Middle frontal gyrus (tissue), 1 donor: Measurements from ENCODE around the gene KCNIP3.
"Not testable (repeated sequence)": the region's sequence is repeated elsewhere in the genome, so short reads cannot be mapped to it uniquely, and the experiment has no call there.

Experiments used
- DNase-seq: peaks from one replicate; pipeline ENCODE4 v3.0.0-alpha.2; 2015; ENCODE audit warnings: low spot score; ENCODE audit errors: extremely low spot score

KCNIP3 gene

DNA sequence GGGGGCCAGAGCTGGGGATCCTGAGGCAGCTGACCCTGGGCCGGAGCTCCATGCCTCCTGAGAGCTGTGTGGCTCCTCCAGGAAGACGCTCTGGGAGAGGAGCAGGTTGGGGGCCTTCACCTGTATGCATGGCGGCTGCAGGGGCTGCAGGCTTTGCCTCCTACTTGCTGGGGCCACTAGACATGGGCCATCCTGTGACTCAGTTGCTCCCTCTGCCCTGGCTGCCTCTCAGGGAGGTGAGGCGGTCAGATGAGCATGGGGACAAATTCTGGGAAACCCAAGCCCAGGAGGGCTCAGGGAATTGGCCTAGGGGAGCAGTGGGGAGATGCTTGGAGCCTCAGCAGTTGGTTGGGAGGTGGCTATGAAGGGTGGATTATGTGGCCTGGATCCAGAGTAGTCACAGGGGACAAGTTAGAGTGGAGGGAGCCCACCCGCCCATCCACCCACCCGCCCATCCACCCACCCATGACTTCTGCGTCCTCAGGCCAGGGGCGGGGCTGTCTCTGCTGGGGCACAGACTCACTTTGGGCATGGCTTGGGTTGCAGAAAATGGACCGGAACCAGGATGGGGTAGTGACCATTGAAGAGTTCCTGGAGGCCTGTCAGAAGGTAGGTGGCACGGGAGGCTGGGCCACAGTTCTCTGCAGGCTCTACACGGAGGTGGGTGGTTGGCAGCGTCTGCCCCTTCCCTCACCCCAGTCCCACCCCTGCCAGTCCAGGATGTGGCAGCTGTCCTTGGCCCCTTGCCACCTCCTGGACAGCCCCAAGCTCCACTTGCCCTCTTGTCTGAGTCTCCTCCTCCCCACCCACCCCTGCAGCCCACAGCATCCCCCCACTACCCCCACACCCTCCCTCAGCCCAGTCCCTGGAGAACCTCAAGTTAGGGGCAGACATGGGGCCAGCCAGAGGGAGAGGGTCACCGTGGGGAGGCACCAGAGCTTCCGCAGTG, 85.8 kb downstream of the KCNIP3 start:
- DNase-seq: no peak

DNA sequence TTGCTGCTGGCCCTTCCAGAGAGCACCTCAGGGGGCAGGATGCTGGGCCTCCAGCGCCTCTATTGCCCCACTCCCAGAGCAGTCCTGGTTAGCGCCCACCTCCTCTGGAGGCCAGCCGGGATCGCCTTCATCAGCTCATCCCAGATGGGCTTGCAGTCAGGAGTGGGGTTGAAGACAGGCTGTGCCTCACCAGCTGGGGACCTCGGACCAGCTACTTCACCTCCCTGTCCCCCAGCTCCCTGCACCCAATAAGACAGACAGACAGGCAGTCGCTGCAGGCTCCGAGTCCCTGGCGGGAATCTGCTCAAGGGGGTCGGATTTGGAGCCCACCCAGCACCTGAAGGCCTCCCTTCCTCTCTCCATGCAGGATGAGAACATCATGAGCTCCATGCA, 86.5 kb downstream of the KCNIP3 start:
- no peak for DNase-seq

DNA sequence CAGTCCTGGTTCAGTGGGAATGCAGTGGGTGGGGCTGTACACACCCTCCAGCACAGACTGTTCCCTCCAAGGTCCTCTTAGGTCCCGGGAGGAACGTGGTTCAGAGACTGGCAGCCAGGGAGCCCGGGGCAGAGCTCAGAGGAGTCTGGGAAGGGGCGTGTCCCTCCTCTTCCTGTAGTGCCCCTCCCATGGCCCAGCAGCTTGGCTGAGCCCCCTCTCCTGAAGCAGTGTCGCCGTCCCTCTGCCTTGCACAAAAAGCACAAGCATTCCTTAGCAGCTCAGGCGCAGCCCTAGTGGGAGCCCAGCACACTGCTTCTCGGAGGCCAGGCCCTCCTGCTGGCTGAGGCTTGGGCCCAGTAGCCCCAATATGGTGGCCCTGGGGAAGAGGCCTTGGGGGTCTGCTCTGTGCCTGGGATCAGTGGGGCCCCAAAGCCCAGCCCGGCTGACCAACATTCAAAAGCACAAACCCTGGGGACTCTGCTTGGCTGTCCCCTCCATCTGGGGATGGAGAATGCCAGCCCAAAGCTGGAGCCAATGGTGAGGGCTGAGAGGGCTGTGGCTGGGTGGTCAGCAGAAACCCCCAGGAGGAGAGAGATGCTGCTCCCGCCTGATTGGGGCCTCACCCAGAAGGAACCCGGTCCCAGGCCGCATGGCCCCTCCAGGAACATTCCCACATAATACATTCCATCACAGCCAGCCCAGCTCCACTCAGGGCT, 87.9 kb downstream of the KCNIP3 start:
- no peak for DNase-seq

DNA sequence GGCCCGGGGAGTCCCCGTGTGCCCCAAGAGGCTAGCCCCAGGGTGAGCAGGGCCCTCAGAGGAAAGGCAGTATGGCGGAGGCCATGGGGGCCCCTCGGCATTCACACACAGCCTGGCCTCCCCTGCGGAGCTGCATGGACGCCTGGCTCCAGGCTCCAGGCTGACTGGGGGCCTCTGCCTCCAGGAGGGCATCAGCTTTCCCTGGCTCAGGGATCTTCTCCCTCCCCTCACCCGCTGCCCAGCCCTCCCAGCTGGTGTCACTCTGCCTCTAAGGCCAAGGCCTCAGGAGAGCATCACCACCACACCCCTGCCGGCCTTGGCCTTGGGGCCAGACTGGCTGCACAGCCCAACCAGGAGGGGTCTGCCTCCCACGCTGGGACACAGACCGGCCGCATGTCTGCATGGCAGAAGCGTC, 88.4 kb downstream of the KCNIP3 start:
- DNase-seq: no peak

DNA sequence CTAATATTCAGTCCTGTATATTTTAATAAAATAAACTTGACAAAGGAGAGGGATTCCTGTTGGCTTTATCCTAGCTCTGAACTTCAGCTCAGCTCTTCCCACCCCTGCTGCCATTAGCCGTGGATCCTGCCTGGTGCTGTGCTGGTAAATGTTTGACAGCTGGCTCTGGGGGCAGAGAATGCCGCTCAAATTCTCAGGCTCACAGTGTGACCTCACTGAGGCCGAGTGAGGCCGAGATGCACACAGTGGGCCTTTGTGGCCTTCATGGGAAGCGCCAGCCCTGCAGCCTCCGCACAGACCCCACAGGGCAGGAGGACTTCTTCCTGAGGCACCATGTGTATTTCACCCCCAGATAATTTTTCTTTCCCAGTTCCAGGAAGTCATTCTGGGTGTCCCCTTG, 88.9 kb downstream of the KCNIP3 start:
- DNase-seq: no peak

DNA sequence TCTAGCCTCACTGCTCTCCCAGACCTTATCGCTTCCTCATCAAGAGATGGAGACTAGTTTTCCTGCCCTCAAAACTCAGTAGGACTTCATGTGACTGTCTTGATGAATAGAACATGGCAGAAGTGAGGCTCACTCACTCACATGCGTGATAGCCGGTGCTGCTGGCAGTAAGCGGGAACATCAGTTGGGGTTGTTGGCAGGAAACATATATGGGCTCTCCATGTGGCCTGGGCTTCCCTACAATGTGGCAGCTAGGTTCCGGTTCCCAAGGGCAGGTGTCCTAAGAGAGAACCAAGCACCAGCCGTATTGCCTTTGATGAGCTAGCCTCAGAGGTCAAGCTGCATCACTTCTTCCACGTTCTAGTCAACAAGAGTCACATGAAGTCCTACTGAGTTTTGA, 90.2 kb downstream of the KCNIP3 start:
- DNase-seq: no peak

DNA sequence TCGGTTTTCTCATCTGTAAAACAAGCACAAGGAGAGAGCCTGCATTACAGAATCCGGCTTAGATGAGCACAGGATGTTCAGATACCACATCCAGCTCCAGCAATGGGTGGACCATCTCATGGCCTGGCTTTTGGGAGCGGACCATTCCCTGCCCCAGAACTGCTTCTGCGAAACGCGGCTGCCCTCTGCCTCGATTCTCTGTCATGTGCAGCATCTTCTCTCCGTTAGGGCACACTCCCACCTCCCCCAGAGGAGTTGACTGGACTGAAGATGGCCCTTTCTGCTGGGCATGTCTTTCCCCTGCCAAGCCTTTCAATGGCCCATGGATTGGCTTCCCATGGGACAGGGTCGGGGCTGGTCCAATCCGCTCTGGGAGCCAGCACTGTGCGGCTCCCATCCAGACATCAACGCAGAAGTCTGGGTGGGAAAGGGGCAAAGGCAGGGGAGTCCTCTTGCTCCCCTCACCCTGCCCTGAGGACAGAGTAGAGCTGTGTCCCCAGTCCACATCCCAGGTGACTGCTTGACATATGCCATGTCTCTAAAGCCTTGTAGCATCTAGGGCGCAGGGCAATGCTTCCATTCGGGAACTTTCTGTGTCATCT, 91.0 kb downstream of the KCNIP3 start:
- no peak for DNase-seq

DNA sequence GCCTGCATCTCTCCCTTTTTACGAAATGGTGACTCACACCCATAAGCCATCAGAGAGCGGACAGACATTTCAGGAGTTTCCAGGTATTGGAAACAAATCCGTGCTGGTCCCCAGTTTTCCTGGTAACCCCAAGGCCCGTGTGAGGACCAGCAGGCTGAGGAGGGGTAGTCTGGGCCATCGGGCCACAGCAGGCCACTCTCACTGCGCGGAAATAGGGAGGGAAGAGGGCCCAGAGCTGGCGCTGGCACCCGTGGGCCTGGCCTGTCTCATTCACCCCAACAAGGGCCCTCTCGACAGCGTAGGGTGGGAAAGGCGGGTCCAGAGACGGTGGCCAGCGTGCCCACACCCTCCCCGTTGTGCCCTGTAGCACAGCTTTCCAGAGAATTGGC, 91.7 kb downstream of the KCNIP3 start:
- no peak for DNase-seq

DNA sequence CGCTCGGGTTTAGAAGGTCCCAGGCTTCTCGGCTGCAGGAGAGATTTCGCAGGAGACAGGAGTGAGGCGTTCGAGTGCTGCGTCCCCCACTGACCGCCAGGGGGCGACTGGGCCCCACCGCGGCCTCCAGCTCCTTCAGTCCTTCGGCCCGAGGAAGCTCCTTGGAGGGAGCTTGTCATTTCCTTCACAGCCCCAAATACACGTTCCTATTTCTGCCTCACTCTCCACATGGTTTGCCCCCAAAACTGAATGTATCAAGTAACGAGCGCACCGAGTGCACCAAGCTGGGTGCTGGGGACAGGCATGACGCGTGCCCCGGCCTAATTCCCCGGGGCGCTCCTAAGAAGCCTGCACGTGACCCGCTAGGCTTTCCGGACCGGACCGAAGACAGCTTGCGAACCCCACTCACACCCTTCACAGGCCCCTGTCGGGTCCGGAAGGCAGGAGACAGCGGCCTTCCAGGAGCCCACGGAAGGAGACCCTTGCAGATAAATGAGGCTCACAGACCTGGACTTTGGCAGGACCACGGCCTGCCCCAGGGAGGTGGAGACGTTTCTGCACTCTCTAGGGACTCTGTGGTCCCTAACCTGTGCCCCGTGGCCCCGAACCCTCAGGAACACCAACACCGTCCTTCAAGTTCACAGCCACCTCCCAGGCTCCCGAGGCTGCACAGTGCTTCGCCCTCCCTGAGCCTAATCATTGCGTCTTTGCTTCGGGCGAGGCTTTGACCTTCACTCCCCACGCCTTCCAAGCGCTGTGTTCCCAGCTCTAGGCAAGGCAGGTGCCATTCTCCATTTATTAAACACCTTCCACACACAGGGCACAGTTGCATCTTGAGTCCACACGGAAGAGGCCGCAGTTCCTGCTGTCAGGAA, 92.3 kb downstream of the KCNIP3 start:
- DNase-seq: peak; percentile 56

DNA sequence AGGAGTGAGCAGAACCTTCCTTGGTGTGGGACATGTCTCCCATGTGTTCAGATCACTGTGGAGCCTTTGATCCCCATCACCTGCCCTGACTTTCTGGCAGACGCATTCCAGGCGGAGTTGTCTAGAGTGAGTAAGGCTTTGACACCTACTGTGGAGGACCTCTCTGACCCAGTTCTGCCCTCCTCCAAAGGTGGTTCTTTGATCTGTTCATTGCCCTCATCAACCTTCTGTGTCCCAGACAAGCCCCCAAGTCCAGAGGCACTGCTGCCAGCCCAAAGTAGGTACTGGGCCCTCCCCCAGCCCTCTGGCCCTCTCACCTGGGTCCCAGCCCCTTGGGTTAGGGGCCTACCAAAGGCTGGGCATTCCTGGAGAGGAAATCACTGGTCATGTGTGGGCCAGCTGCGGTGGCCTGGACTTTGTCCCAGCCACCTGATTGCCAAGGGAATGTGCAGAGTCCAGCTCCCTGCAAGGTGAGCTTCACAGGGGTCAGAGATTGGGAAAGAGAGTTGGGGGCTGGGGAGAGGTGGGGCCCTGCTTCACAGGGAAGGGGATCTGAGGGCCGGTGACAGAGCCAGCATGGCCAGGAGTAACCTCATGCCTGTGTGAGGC, 93.2 kb downstream of the KCNIP3 start:
- DNase-seq: no peak

DNA sequence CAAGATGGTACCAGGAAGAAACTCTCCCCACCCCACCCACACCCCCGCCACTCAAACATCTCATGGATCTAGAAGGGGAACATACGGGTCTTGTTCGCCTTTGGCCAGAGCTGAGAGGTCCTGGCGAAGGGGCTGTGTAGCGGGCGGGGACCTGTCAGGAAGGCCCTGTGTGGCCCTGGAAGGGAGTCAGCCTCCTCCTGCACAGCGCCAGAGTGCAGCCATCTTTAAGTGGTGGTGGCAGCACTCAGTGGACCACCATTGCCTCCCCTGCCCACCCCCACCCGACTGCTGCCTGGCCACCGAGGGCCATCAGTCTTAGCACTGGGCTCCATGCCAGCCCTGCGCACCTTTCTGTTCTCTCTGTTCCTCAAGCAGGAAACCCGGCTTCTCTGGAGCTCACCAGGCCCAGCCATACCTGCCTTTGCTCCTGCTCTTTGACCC, 93.8 kb downstream of the KCNIP3 start:
- DNase-seq: no peak

DNA sequence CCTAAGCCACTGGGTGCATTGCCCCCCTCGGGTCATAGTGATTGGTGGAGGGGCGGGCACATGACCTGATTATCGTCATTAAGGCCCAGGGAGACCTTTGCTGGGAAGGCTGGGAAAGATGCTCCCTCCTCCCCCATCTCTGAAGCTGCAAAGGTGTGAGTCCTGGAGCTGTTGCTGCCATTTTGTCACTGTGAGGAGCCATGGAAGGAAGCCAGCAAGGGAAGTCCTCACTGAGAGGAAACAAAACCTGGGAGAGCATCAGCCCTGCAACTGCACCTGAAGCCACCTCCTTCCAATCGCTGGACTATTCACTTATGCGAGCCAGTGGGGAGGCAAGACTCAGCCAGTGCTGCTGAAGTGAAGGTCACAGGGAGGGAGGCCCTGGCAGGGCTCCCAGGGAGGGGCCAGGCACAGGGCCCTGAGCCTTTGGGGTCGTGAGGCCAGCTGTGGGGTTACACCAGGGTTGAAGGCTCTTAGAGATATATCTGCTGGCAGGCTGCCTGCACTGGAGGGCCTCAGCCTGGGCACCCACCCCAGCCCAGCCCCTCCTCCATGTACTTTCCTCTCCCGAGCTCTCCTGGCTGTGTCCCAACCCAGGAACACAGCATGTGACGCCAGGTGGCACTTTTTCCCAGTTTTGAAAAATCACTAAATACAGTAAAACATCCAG, 94.6 kb downstream of the KCNIP3 start:
- DNase-seq: no peak

DNA sequence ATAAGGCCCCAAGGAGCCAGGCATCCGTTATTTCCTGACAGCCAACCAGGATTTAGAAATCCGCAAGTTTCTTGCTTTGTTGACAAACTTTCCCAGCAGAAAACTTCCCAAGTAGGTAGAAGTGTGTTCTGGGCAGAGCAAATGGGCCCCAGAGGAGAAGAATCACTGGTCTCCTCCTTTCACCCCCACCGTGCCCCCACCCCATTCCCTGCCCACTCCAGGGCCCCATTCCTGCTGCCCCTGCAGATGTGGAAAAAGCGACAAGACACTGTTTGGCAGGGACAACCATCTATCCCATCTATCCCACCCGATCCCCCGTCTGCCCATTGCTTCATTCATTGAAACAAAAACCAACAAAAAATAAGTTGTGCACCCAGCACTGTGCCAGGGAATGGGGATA, 95.2 kb downstream of the KCNIP3 start:
- DNase-seq: no peak

DNA sequence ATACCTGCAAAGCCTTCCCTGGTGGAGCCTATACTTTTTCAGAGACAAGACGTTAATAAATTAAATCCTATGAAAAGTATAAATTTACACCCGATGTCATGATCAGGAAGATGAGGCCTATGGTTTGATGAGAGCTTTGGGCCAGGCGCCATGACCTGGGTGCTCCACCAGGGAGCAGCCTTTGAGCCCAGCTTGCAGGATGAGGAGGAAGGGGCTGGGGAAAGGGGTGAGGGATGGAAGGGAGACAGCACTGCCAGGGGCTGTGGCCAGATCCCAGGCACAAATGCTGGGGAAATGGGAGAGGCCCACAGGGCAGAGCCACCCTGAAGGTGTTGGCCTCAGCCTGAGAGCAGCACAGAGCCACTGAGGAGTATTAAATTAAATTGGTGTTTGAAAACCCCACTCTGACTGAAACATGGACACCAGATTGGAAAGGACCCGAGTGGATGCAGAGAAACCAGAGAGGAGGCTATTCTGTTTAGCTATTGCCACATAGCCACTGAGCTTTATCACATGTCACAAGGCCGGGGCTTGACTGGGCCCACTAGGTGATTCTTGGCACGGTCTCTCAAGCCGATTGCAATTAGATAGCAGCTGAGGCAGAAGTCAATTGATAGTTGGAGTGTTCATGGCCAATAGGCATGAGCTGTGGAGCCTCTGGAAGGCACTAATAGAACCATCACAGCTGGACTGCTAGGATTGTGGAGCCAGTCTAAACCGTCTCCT, 95.7 kb downstream of the KCNIP3 start:
- no peak for DNase-seq

DNA sequence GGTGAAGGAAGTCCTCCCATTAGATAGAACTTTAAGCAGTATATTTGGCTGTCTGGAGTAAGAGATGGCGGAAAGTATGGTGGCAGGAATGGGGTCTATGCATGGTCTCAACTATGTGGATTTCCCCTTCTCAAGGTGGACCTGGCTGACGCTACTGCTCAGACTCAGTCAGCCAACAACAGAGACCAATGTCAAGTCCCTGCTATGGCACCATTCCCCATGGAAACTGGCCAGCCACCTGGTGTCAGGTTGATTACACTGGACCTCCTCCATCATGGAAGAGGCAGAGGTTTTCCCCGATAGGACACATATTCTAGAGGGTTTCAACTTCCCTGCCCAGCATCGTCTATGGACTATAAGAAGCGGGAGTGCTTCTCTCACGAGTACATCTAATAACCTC, 96.8 kb downstream of the KCNIP3 start:
- DNase-seq: no peak

DNA sequence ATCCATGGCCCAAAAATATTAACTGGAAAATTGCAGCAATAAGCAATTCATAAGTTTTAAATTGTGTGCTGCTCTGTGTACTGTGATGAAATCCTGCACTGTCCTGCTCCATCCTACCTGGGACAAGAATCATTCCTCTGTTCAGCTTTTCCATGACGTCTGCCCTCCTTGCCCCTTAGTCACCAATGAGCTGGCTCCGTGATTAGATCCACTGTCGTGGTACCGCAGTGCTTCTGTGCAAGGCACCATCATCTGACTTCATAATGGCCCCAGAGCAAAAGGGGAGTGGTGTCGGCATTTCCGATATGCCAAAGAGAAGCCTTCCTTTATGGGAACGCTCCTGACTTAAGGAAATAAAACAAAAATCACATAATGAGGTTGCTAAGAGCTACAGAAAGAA, 101.9 kb downstream of the KCNIP3 start:
- DNase-seq: no peak

DNA sequence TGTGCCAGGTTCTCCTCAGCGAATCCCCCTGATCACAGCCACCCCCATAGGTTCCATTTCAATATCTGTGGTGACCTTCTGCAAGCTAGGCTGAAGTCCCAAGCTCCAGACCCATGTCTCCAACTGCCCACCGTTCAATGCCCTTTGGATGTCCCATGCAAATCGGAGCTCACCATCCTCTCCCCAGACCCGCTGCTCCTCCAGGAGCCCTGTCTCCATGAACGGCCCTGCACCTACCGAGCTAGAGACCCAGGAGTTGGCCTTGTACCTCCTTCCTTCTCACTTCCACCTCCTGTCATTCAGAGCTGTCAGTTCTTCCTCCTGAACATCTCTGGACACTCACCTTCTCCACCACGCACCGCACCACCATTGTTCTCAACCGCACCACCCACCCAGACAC, 104.3 kb downstream of the KCNIP3 start:
- no peak for DNase-seq

DNA sequence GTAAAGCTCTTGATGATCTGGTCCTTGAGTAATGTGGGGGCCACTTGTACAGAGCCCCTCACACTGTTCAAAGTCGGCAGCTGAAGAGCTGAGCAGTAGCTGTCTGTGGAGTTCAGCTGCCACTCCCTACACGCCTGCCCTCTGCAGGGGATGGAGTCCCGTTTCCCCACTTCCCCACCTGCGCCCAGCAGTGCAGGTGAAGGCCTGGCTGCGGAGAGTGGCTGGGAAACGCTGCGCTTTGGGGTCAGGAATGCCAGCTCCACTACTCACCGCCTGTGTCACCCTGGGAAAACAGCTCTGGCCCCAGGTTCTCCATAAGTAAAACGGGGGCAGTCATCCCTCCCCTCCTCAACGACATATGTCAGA, 104.8 kb downstream of the KCNIP3 start:
- DNase-seq: not testable (repeated sequence)

DNA sequence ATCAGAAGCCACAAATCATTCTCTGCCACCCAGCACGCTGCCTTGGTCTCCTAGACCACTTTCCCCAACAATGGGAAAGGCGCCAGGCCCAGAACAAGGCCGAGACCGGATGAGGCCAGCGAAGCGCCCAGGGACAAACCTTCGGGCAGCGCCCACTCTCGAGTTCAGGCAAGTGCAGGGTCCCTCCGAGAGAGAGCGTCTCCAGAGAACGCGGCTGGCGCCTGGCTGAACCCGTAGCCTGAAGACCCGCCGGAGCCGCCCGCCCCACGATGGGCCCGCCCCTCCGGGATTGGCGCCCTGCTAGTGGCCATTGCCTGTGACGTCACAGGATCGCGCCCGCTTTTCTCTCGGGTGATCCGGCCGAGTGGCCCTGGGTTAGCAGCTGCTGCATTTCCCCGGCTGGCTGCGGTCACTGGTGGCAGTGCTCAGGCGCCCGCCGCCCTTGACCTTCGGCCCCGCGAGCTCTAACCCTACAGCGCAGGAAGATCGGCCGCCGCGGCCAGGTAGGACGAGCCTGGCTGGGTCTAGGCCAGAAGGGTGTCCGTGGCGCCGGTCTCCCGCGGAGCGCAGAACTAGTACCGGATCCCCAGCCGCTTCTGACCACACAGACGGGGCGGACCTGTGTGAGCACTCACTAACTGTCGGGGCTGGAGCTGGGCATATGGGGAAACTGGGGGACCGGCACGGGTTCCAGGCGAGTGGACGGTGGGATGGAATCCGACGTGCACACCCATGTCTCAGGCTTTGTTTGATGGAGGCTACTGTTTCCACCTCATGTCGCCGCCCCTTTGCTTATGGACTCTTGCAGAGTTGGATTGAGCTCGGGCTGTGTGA, 105.4 kb downstream of the KCNIP3 start, which contains the start of gene FAHD2A:
FAHD2A (plus strand) TSS at position 339 of the 834 bp plus-strand sequence. CDS start 2,851 bp downstream, outside the sequence.
- peak; percentile 87 for DNase-seq
